ENCODE results near the gene PLPPR4. TPM values are rescaled to one million over a fixed set of nuclear protein-coding genes. Genes with fewer than 3 reads are reported as not detected.
A peak's percentile ranks its signal among the peaks of the same experiment; 100 is the strongest.

PLPPR4 gene, protein sequence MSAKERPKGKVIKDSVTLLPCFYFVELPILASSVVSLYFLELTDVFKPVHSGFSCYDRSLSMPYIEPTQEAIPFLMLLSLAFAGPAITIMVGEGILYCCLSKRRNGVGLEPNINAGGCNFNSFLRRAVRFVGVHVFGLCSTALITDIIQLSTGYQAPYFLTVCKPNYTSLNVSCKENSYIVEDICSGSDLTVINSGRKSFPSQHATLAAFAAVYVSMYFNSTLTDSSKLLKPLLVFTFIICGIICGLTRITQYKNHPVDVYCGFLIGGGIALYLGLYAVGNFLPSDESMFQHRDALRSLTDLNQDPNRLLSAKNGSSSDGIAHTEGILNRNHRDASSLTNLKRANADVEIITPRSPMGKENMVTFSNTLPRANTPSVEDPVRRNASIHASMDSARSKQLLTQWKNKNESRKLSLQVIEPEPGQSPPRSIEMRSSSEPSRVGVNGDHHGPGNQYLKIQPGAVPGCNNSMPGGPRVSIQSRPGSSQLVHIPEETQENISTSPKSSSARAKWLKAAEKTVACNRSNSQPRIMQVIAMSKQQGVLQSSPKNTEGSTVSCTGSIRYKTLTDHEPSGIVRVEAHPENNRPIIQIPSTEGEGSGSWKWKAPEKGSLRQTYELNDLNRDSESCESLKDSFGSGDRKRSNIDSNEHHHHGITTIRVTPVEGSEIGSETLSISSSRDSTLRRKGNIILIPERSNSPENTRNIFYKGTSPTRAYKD
- total RNA-seq, result 1 to 10 TPM in 1 of 3 donors, under 1 TPM in 2; 0.17 to 1.2 (median 0.36) TPM
- long read RNA-seq, donor 1, result 0 reads
- long read RNA-seq, donor 2, result 0 reads

GRCh38 chr1:99264201-99265021, at the start of gene PLPPR4:
TSS of gene PLPPR4 (plus strand) at chr1:99264492. CDS start at chr1:99264594, 102 bp downstream.
- Histone ChIP-seq H3K4me3 (no peak within 1 kb of the TSS), H3K9me3 (no peaks in the 10 kb centered on the region), H3K4me1 (ENCODE audit: low read depth) (no peaks in the 10 kb centered on the region), H3K36me3 (ENCODE audit: low read depth) (no peaks in the 10 kb centered on the region)
- intact Hi-C loops (cut with DNase I, micrococcal nuclease), result no loop called here
- TF ChIP-seq CTCF (IDR thresholded peaks at IDR 0.05), result no peak
- DNase-seq (peak; percentile 34 to 48 (median 39)), ATAC-seq (peak; percentile 68)

GRCh38 chr1:99216956-99217355, 47.3 kb upstream of the PLPPR4 start:
- Histone ChIP-seq H3K4me1 (ENCODE audit: low read depth) (no peaks in the 10 kb centered on the region), H3K36me3 (ENCODE audit: low read depth) (no peaks in the 10 kb centered on the region), H3K9me3 (no peaks in the 10 kb centered on the region), H3K4me3 (no peak overlapping the region)
- intact Hi-C loops (cut with DNase I, micrococcal nuclease), result no loop called here
- no peak for TF ChIP-seq CTCF (IDR thresholded peaks at IDR 0.05)
- DNase-seq, result no peak
- no peak for ATAC-seq

DNA sequence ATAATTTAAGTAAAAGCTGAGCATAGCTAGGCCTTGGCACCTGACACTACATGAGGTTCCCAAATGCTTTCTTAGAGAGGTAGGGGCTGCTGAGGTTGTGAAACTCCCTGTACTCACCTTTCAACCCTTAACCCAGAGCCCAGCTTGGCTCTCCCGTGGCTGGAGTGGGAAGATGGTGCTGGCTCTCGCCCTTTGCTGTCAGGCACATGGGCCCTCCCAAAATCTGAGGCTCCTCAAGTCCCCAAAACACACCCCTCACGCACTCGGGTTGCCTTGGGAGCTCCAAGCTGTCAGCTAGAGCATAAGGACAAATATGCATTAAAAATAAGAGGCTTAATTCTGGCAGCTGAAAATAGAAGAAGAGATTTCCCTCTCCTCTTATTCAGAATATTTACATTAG, 46.7 kb upstream of the PLPPR4 start:
- H3K36me3 ChIP-seq (ENCODE audit: low read depth), result no peaks in the 10 kb centered on the region
- TF ChIP-seq CTCF (IDR thresholded peaks at IDR 0.05), result no peak
- no peak for DNase-seq
- intact Hi-C loops (cut with DNase I, micrococcal nuclease), result no loop called here
- H3K9me3 ChIP-seq, result no peaks in the 10 kb centered on the region
- no peak for ATAC-seq
- H3K4me3 ChIP-seq, result no peak overlapping the region
- H3K4me1 ChIP-seq (ENCODE audit: low read depth), result no peaks in the 10 kb centered on the region

DNA sequence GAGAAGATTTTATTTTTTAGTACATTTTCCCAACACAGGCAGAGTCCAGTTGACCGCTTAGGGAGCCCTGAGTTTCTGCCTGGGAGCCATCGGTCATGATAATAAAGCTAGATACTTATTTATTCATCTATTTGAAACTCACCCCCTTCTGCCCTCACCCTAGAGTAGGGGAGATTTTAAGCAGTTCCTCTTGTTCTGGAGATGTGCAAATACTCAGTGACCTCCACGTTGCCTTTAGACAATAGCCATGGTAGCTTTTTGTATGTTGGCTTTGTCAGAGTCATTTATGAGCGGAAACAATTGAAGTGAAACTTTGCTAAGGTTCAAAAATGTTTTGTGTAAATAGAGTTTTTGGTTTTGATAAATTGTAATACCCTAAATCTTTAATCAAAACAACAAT, 45.7 kb upstream of the PLPPR4 start:
- no peak overlapping the region for H3K4me3 ChIP-seq
- H3K4me1 ChIP-seq (ENCODE audit: low read depth), result no peaks in the 10 kb centered on the region
- H3K9me3 ChIP-seq, result no peaks in the 10 kb centered on the region
- no peak for TF ChIP-seq CTCF (IDR thresholded peaks at IDR 0.05)
- intact Hi-C loops (cut with DNase I, micrococcal nuclease), result no loop called here
- ATAC-seq, result no peak
- DNase-seq, result no peak
- no peaks in the 10 kb centered on the region for H3K36me3 ChIP-seq (ENCODE audit: low read depth)

DNA sequence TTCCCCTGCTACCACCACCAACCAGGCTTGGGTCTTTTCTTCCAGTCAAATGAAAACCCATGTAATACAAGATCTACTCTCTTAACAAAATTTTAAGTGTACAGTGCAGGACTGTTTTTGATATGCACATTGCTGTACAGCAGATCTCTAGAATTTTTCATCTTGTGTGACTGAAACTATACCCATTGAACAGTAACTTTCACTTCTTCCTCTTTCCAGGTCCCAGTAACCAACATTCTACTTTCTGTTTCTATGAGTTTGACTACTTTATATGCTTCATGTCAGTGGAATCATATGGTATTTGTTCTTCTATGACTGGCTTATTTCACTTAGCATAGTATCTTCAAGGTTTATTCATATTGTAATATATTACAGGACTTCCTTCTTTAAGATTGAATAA, 45.3 kb upstream of the PLPPR4 start:
- intact Hi-C loops (cut with DNase I, micrococcal nuclease), result no loop called here
- H3K36me3 ChIP-seq (ENCODE audit: low read depth), result no peaks in the 10 kb centered on the region
- DNase-seq (no peak), ATAC-seq (no peak)
- H3K4me3 ChIP-seq, result no peak overlapping the region
- H3K4me1 ChIP-seq (ENCODE audit: low read depth), result no peaks in the 10 kb centered on the region
- no peak for TF ChIP-seq CTCF (IDR thresholded peaks at IDR 0.05)
- H3K9me3 ChIP-seq, result no peaks in the 10 kb centered on the region

Data from mucosa of descending colon (tissue), 3 donors.